HCT116 (cell line): ENCODE results near the gene ZBTB7C. TPM values are rescaled to one million over a fixed set of nuclear protein-coding genes. Genes with fewer than 3 reads are reported as not detected.

Source experiments
- ATAC-seq: fragments of 200-7000 bp; cut with Tn5 transposase; 2 replicates; pipeline ENCODE4 v1.9.1; 2020; ENCODE audit warnings: mild to moderate bottlenecking, moderate library complexity
- BruUV-seq: library from RNA; stranded (reverse); fragments of 400-500 nt; replicated peaks from 2 replicates; lab custom pipeline; 2021; lab: Mats Ljungman, UMichigan
- CTCF ChIA-PET: fragments of 300-600 bp; sonication (Branson Sonifier 250); formaldehyde crosslinking; loops from one replicate; lab custom pipeline; 2021; ENCODE audit warnings: antibody characterized with exemption; lab: Charles Lee
- POLR2A ChIA-PET: fragments of 300-600, 350-600 bp; sonication (Branson Sonifier 250); formaldehyde crosslinking; loops from one replicate; lab custom pipeline; 2021; ENCODE audit warnings: antibody characterized with exemption; lab: Charles Lee
- RAD21 ChIA-PET, 2 experiments: fragments of 300-600 bp; sonication (Branson Sonifier 250); formaldehyde crosslinking; loops; one replicate each; lab custom pipeline; 2023; ENCODE audit warnings: low total read pairs in 2 of 2; ENCODE audit not compliant: uncharacterized antibody in 2 of 2, unreplicated experiment in 2 of 2, low non-redundant PET in 1 of 2; lab: Charles Lee
- DNase-seq: peaks from one replicate; pipeline ENCODE4 v3.0.0-alpha.2; 2010; ENCODE audit warnings: low read depth, low spot score
- H2AFZ ChIP-seq: fragments of 200-600 bp; shearing (Covaris generic), sonication (generic); 2 replicates; pipeline ENCODE4 v1.6.1; 2017; ENCODE audit warnings: low read depth, mixed run types, mixed read lengths, antibody characterized with exemption, low read length; ENCODE audit not compliant: poor library complexity, severe bottlenecking
- H3K27ac ChIP-seq: 2 replicates; pipeline ENCODE4 v1.5.1; 2012; ENCODE audit warnings: low read depth, low read length
- H3K27me3 ChIP-seq: fragments of 200-600 bp; sonication (generic); 2 replicates; pipeline ENCODE4 v1.6.1; 2016; ENCODE audit warnings: mixed run types, low read length, mixed read lengths; ENCODE audit not compliant: insufficient read depth
- H3K36me3 ChIP-seq, 2 experiments: fragments of 200-500 bp in 1 of 2; fragments of 200-600 bp in 1 of 2; sonication (Bioruptor generic) in 1 of 2; sonication (generic) in 1 of 2; 2 replicates each; pipeline versions ENCODE4 v1.5.1 to v1.6.1; 2014 to 2016; ENCODE audit warnings: low read length in 2 of 2, inconsistent platforms in 1 of 2, mixed read lengths in 1 of 2, mixed run types in 1 of 2; ENCODE audit not compliant: insufficient read depth in 2 of 2, control insufficient read depth in 1 of 2
- H3K4me1 ChIP-seq, 2 experiments: fragments of 200-600 bp in 1 of 2; sonication (generic) in 1 of 2; 2 replicates each; pipeline versions ENCODE4 v1.5.1 to v1.6.1; 2012 to 2017; ENCODE audit warnings: low read length in 2 of 2, inconsistent platforms in 1 of 2, mild to moderate bottlenecking in 1 of 2, mixed read lengths in 1 of 2, mixed run types in 1 of 2, moderate library complexity in 1 of 2; ENCODE audit not compliant: insufficient read depth in 2 of 2, control insufficient read depth in 1 of 2
- H3K4me2 ChIP-seq: fragments of 200-600 bp; sonication (generic); 2 replicates; pipeline ENCODE4 v1.6.1; 2017; ENCODE audit warnings: mixed run types, low read length, mixed read lengths
- H3K4me3 ChIP-seq, 2 experiments: fragments of 200-600 bp in 1 of 2; sonication (generic) in 1 of 2; replicated peaks in 1 of 2; 2 replicates each; pipeline ENCODE4 v1.5.1; 2011 to 2016; ENCODE audit warnings: low read length in 2 of 2, control low read depth in 1 of 2, low read depth in 1 of 2, mild to moderate bottlenecking in 1 of 2, mixed read lengths in 1 of 2, mixed run types in 1 of 2
- H3K79me2 ChIP-seq: fragments of 200-600 bp; sonication (generic); 2 replicates; pipeline ENCODE4 v1.6.1; 2017; ENCODE audit warnings: mild to moderate bottlenecking, mixed run types, low read length, moderate library complexity, mixed read lengths; ENCODE audit not compliant: insufficient read depth
- H3K9ac ChIP-seq: fragments of 200-600 bp; sonication (generic); 2 replicates; pipeline ENCODE4 v1.6.1; 2016; ENCODE audit warnings: low read length, mixed read lengths
- H3K9me2 ChIP-seq: fragments of 200-600 bp; sonication (generic), shearing (Covaris generic); 2 replicates; pipeline ENCODE4 v1.6.1; 2017; ENCODE audit warnings: mixed run types, mild to moderate bottlenecking, moderate library complexity; ENCODE audit not compliant: insufficient read depth
- H3K9me3 ChIP-seq, 2 experiments: fragments of 200-500 bp in 1 of 2; fragments of 200-600 bp in 1 of 2; sonication (Bioruptor generic) in 1 of 2; sonication (generic) in 1 of 2; 2 replicates each; pipeline ENCODE4 v1.6.1; 2014 to 2017; ENCODE audit warnings: low read length in 2 of 2, mixed read lengths in 2 of 2, inconsistent platforms in 1 of 2, low read depth in 1 of 2, mild to moderate bottlenecking in 1 of 2, mixed run types in 1 of 2, moderate library complexity in 1 of 2; ENCODE audit not compliant: control insufficient read depth in 1 of 2, insufficient read depth in 1 of 2
- H4K20me1 ChIP-seq: fragments of 200-600 bp; sonication (generic), shearing (Covaris generic); 2 replicates; pipeline ENCODE4 v1.6.1; 2017; ENCODE audit warnings: mixed run types, mild to moderate bottlenecking, moderate library complexity; ENCODE audit not compliant: insufficient read depth
- JUND ChIP-seq: IDR thresholded peaks from 2 replicates; pipeline ENCODE4 v1.6.1; 2012
- REST ChIP-seq: IDR thresholded peaks from 2 replicates; pipeline ENCODE4 v1.6.1; 2012; ENCODE audit warnings: low read depth
- SIN3A ChIP-seq: IDR thresholded peaks from 2 replicates; pipeline ENCODE4 v1.6.1; 2012; ENCODE audit warnings: low read depth
- SRF ChIP-seq: IDR thresholded peaks from 2 replicates; pipeline ENCODE4 v1.6.1; 2012; ENCODE audit warnings: low read depth
- intact Hi-C: fragments of 100-400 bp; cut with micrococcal nuclease; formaldehyde crosslinking; loops from 2 replicates; pipeline ENCODE4 v1.10.0; 2022
- total RNA-seq: library from RNA; stranded (reverse); gene quantifications from one replicate; pipeline ENCODE4 v1.2.1, GENCODE V29; 2021; ENCODE audit not compliant: unreplicated experiment

Gene ZBTB7C
- total RNA-seq, 1 experiment from 2014 or later = 0.37 TPM

GRCh38 chr18:48194591-48195181 lies 214.5 kb downstream of the ZBTB7C start:
- Histone ChIP-seq H3K27me3 (peaks cover 7% of the 10 kb centered on the region; the same call in 1 of the 2 replicates), H3K4me2 (no peak overlapping the region), H2AFZ (no peak overlapping the region), H3K4me1 (no peaks in the 10 kb centered on the region), H3K4me3 (no peak overlapping the region), H3K9me2 (no peaks in the 10 kb centered on the region), H3K36me3 (no peaks in the 10 kb centered on the region), H3K79me2 (no peaks in the 10 kb centered on the region), H3K9ac (no peak overlapping the region), H4K20me1 (no peaks in the 10 kb centered on the region), H3K9me3 (no peaks in the 10 kb centered on the region), H3K27ac (no peak overlapping the region)
- DNase-seq (no peak), ATAC-seq (no peak)
- no peak for TF ChIP-seq JUND
- TF ChIP-seq REST = no peak
- TF ChIP-seq SRF = no peak
- no peak for TF ChIP-seq SIN3A
- intact Hi-C loops = no loop called here
- POLR2A ChIA-PET = no interaction called here
- CTCF ChIA-PET = no interaction called here
- no TSS peak for BruUV-seq
- RAD21 ChIA-PET = no interaction called here
